Activated gamma-delta T cell treated with anti-CD3 and anti-CD28 coated beads, Interleukin-2, amount 50 U/mL, for 16 hours (primary cell): Measurements from ENCODE around the gene PSG11.
"Not testable (repeated sequence)": the region's sequence is repeated elsewhere in the genome, so short reads cannot be mapped to it uniquely, and the experiment has no call there.

Experiments
- DNase-seq: peaks from one replicate; pipeline ENCODE4 v3.0.0-alpha.2; 2020; ENCODE audit warnings: low read depth

PSG11 gene

DNA sequence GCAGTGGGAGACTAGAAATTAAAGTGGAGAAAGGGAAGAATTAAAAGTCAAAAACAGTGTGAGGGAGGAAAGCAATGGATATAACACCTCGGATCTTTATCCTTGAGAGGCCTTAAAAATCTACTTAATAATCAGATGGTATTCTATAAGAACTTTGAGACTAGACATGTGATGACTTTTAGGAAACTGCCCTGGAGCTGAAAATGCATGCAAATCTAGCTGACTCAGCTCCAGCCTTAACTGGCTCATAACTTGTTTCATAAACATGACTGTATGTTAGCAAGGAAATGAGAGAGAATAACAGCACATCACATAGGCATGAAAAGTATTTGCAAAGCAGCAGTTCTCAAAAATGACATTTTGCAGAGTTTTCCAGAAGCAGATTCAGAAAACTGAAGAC is 38.1 kb downstream of the PSG11 start:
- DNase-seq = not testable (repeated sequence)

GRCh38 chr19:42985588-42985987 is 40.7 kb downstream of the PSG11 start:
- DNase-seq = no peak

GRCh38 chr19:42982111-42982510 is 44.2 kb downstream of the PSG11 start:
- not testable (repeated sequence) for DNase-seq

GRCh38 chr19:42971451-42971850 is 54.8 kb downstream of the PSG11 start:
- not testable (repeated sequence) for DNase-seq

GRCh38 chr19:42965176-42965575 is 61.1 kb downstream of the PSG11 start:
- no peak for DNase-seq

DNA sequence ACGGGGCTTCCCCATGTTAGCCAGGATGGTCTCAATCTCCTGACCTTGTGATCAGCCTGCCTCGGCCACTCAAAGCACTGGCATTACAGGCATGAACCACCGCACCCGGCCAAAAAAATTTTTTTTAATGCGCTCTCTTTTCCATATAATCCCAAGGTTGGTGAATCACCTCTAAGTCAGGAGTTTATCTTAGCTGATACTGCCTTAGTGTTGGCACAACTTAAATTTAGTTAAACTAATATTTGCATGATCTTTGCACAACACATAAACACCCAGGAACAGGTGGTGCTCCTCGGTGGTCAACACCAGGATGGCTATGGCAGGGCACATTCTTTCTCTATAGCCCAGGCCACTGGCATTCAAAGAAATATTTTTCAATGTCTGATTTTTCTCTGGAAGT is 65.2 kb downstream of the PSG11 start:
- DNase-seq = no peak
